ENCODE data around the gene C16orf74.

C16orf74 gene

DNA sequence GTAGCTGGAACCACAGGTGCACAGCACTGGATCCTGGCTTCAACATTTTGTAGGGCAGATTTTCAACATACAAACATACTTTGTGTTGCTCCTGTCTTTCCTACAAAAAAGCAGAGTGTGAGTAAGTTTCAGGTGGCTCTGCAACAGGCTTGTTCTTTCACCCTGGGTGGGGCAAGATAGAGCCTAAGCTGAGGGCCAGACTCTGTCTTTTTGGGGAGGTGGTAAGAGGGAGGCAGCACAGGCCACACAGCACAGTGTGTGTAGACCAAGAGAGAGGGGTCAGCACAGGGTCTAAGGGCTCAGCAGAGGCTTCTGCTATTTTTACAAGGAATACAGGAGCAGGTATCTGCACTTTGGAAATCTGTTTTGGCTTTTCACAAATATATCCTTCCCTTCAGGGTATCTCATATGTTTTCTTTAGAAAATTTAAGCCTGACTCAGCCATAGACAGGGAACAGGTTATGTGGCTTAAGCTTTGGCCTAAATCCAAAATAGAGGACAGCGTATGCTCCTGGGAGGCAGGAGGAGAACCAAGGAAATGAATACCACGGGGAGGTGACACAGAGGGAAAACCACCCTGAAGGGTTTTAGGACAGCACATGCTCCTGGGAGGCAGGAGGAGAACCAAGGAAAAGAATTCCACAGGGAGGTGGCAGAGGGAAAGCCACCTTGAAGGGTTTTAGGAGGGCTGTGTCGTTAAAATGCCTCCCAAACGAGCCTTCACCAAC, 26.9 kb upstream of the C16orf74 start:
- Histone ChIP-seq H2BK5ac (ENCODE audit: low read length) (no peak overlapping the region), H2BK15ac (ENCODE audit: low read length) (no peak overlapping the region), H3K27me3 (ENCODE audit: control insufficient read depth in 3 of 3, insufficient read depth in 3 of 3, low read depth in 1 of 3, low read length in 3 of 3) (no peaks in the 10 kb centered on the region), H3K4me1 (ENCODE audit: control insufficient read depth in 2 of 2, insufficient read depth in 1 of 2, low read depth in 1 of 2, low read length in 2 of 2) (no peaks in the 10 kb centered on the region), H2BK120ac (ENCODE audit: low read depth, low read length) (no peak overlapping the region), H3K4me3 (ENCODE audit: low read length in 2 of 2) (no peak overlapping the region), H4K91ac (ENCODE audit: low read depth, low read length, poor library complexity) (no peak overlapping the region), H3K4ac (ENCODE audit: low read length) (no peak overlapping the region), H4K8ac (ENCODE audit: low read depth, low read length) (no peak overlapping the region), H2BK12ac (ENCODE audit: low read length) (no peak overlapping the region), H3K23ac (ENCODE audit: low read depth, low read length, poor library complexity) (no peak overlapping the region), H3K14ac (ENCODE audit: low read length) (no peak overlapping the region), H3K36me3 (replicated peaks in 1 of 2; ENCODE audit: control insufficient read depth in 2 of 2, insufficient read depth in 2 of 2, low read length in 2 of 2) (peaks cover 27 to 62% of the 10 kb centered on the region in 2 donors), H3K18ac (ENCODE audit: low read length) (no peak overlapping the region), H3K27ac (replicated peaks; ENCODE audit: low read length) (no peak overlapping the region), H3K4me2 (ENCODE audit: insufficient read depth, low read length, poor library complexity, severe bottlenecking) (no peak overlapping the region), H2AFZ (ENCODE audit: low read length) (no peak overlapping the region), H3K9me3 (replicated peaks in 1 of 2; ENCODE audit: control insufficient read depth in 2 of 2, insufficient read depth in 1 of 2, low read depth in 1 of 2, low read length in 2 of 2) (no peaks in the 10 kb centered on the region), H2AK5ac (ENCODE audit: low read depth, low read length) (no peak overlapping the region), H3K9ac (ENCODE audit: low read depth, low read length, poor library complexity) (no peak overlapping the region), H3K79me1 (ENCODE audit: low read depth, low read length) (peaks cover 2% of the 10 kb centered on the region)
- DNase-seq (ENCODE audit: low spot score) = no peak
- WGBS, 2 donors (ENCODE audit: extremely low coverage in 2 of 2, insufficient read length in 2 of 2, insufficient replicate concordance in 1 of 2) = no CpG with 5 or more reads among the region's 4 CpGs

DNA sequence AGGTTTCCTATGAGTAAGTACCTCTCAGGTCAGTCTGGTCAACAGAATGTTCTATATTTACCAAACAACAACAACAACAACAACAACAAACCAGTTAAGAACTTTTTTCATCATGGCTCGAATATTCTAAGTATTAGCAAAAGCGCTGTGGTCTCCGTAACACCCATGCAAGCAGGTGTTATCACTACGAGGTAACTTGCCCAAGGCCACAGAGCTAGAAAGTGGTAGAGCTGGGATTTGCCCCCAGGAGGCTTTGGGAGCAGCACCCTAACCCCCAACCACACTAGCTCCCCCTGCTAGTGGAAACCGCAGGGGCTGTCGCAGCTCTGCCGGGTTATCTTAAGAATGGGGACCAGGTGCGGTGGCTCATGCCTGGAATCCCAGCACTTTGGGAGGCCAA, 23.9 kb upstream of the C16orf74 start:
- no peak overlapping the region for H3K4me2 ChIP-seq (ENCODE audit: insufficient read depth, low read length, poor library complexity, severe bottlenecking)
- no peak overlapping the region for H3K23ac ChIP-seq (ENCODE audit: low read depth, low read length, poor library complexity)
- H3K36me3 ChIP-seq (replicated peaks in 1 of 2; ENCODE audit: control insufficient read depth in 2 of 2, insufficient read depth in 2 of 2, low read length in 2 of 2) = peaks cover 15 to 35% of the 10 kb centered on the region in 2 donors
- no peak overlapping the region for H2BK12ac ChIP-seq (ENCODE audit: low read length)
- no peak overlapping the region for H3K18ac ChIP-seq (ENCODE audit: low read length)
- no peak for DNase-seq (ENCODE audit: low spot score)
- H2AK5ac ChIP-seq (ENCODE audit: low read depth, low read length) = no peak overlapping the region
- H2AFZ ChIP-seq (ENCODE audit: low read length) = no peak overlapping the region
- no peak overlapping the region for H4K91ac ChIP-seq (ENCODE audit: low read depth, low read length, poor library complexity)
- H2BK120ac ChIP-seq (ENCODE audit: low read depth, low read length) = no peak overlapping the region
- no CpG with 5 or more reads among the region's 8 CpGs for WGBS, 2 donors (ENCODE audit: extremely low coverage in 2 of 2, insufficient read length in 2 of 2, insufficient replicate concordance in 1 of 2)
- no peak overlapping the region for H2BK15ac ChIP-seq (ENCODE audit: low read length)
- H3K4me3 ChIP-seq (ENCODE audit: low read length in 2 of 2) = no peak overlapping the region
- no peak overlapping the region for H3K9ac ChIP-seq (ENCODE audit: low read depth, low read length, poor library complexity)
- no peak overlapping the region for H2BK5ac ChIP-seq (ENCODE audit: low read length)
- no peaks in the 10 kb centered on the region for H3K27me3 ChIP-seq (ENCODE audit: control insufficient read depth in 3 of 3, insufficient read depth in 3 of 3, low read depth in 1 of 3, low read length in 3 of 3)
- no peaks in the 10 kb centered on the region for H3K9me3 ChIP-seq (replicated peaks in 1 of 2; ENCODE audit: control insufficient read depth in 2 of 2, insufficient read depth in 1 of 2, low read depth in 1 of 2, low read length in 2 of 2)
- H3K4ac ChIP-seq (ENCODE audit: low read length) = no peak overlapping the region
- no peaks in the 10 kb centered on the region for H3K79me1 ChIP-seq (ENCODE audit: low read depth, low read length)
- H3K14ac ChIP-seq (ENCODE audit: low read length) = no peak overlapping the region
- H3K4me1 ChIP-seq (ENCODE audit: control insufficient read depth in 2 of 2, insufficient read depth in 1 of 2, low read depth in 1 of 2, low read length in 2 of 2) = no peaks in the 10 kb centered on the region
- H4K8ac ChIP-seq (ENCODE audit: low read depth, low read length) = no peak overlapping the region
- H3K27ac ChIP-seq (replicated peaks; ENCODE audit: low read length) = no peak overlapping the region

DNA sequence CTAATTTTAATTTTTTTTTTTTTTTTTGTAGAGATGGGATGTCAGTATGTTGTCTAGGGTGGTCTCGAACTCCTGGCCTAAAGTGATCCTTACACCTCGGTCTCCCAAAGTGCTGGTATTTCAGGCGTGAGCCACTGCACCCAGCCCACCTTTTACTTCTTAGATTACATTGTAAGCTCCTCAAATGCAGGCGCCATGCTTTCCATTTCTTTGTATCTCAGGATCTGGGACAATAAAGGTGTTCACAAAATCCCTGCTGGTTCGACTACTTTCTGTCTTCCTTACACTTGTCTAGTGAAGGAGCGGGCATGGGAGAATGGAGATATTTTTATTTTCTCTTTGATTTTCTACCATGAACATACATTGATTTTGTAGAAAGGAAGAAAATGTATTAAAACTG, 23.2 kb upstream of the C16orf74 start:
- H3K79me1 ChIP-seq (ENCODE audit: low read depth, low read length) = no peaks in the 10 kb centered on the region
- H2BK5ac ChIP-seq (ENCODE audit: low read length) = no peak overlapping the region
- no peak overlapping the region for H3K4me3 ChIP-seq (ENCODE audit: low read length in 2 of 2)
- no peak overlapping the region for H2AK5ac ChIP-seq (ENCODE audit: low read depth, low read length)
- no peak overlapping the region for H3K4ac ChIP-seq (ENCODE audit: low read length)
- H3K27ac ChIP-seq (replicated peaks; ENCODE audit: low read length) = no peak overlapping the region
- H2BK12ac ChIP-seq (ENCODE audit: low read length) = no peak overlapping the region
- no CpG with 5 or more reads among the region's 6 CpGs for WGBS, 2 donors (ENCODE audit: extremely low coverage in 2 of 2, insufficient read length in 2 of 2, insufficient replicate concordance in 1 of 2)
- no peaks in the 10 kb centered on the region for H3K27me3 ChIP-seq (ENCODE audit: control insufficient read depth in 3 of 3, insufficient read depth in 3 of 3, low read depth in 1 of 3, low read length in 3 of 3)
- no peaks in the 10 kb centered on the region for H3K9me3 ChIP-seq (replicated peaks in 1 of 2; ENCODE audit: control insufficient read depth in 2 of 2, insufficient read depth in 1 of 2, low read depth in 1 of 2, low read length in 2 of 2)
- no peak overlapping the region for H3K4me2 ChIP-seq (ENCODE audit: insufficient read depth, low read length, poor library complexity, severe bottlenecking)
- no peak overlapping the region for H3K23ac ChIP-seq (ENCODE audit: low read depth, low read length, poor library complexity)
- H3K36me3 ChIP-seq (replicated peaks in 1 of 2; ENCODE audit: control insufficient read depth in 2 of 2, insufficient read depth in 2 of 2, low read length in 2 of 2) = peaks cover 10 to 28% of the 10 kb centered on the region in 2 donors
- H3K4me1 ChIP-seq (ENCODE audit: control insufficient read depth in 2 of 2, insufficient read depth in 1 of 2, low read depth in 1 of 2, low read length in 2 of 2) = no peaks in the 10 kb centered on the region
- no peak overlapping the region for H3K9ac ChIP-seq (ENCODE audit: low read depth, low read length, poor library complexity)
- no peak overlapping the region for H2AFZ ChIP-seq (ENCODE audit: low read length)
- H4K8ac ChIP-seq (ENCODE audit: low read depth, low read length) = no peak overlapping the region
- no peak overlapping the region for H2BK15ac ChIP-seq (ENCODE audit: low read length)
- DNase-seq (ENCODE audit: low spot score) = no peak
- H4K91ac ChIP-seq (ENCODE audit: low read depth, low read length, poor library complexity) = no peak overlapping the region
- H2BK120ac ChIP-seq (ENCODE audit: low read depth, low read length) = no peak overlapping the region
- H3K14ac ChIP-seq (ENCODE audit: low read length) = no peak overlapping the region
- H3K18ac ChIP-seq (ENCODE audit: low read length) = no peak overlapping the region

DNA sequence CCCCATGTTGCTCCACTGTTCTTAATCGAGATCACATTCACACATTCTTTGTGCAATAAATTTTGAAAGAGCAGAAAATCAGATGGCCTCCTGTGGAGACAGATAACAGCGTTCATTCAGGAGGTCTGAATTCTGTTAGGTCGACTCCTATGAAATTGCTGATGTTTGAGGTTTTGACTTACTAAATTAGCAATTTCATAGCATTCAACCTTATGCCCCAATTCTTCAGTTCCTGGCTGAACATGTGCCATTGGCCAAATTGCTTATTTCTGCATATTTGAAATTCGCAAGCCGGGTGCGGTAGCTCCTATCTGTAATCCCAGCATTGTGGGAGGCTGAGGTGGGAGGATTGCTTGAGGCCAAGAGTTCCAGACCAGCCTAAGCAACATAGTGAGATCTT, 22.1 kb upstream of the C16orf74 start:
- Histone ChIP-seq H3K4me1 (ENCODE audit: control insufficient read depth in 2 of 2, insufficient read depth in 1 of 2, low read depth in 1 of 2, low read length in 2 of 2) (peaks cover 0 to 5% of the 10 kb centered on the region in 2 donors), H3K9ac (ENCODE audit: low read depth, low read length, poor library complexity) (no peak overlapping the region), H3K14ac (ENCODE audit: low read length) (no peak overlapping the region), H2BK5ac (ENCODE audit: low read length) (no peak overlapping the region), H2AFZ (ENCODE audit: low read length) (no peak overlapping the region), H3K9me3 (replicated peaks in 1 of 2; ENCODE audit: control insufficient read depth in 2 of 2, insufficient read depth in 1 of 2, low read depth in 1 of 2, low read length in 2 of 2) (no peaks in the 10 kb centered on the region), H3K4me3 (ENCODE audit: low read length in 2 of 2) (no peak overlapping the region), H3K79me1 (ENCODE audit: low read depth, low read length) (no peaks in the 10 kb centered on the region), H2AK5ac (ENCODE audit: low read depth, low read length) (no peak overlapping the region), H2BK120ac (ENCODE audit: low read depth, low read length) (no peak overlapping the region), H3K18ac (ENCODE audit: low read length) (no peak overlapping the region), H3K23ac (ENCODE audit: low read depth, low read length, poor library complexity) (no peak overlapping the region), H4K8ac (ENCODE audit: low read depth, low read length) (no peak overlapping the region), H4K91ac (ENCODE audit: low read depth, low read length, poor library complexity) (no peak overlapping the region), H3K4ac (ENCODE audit: low read length) (no peak overlapping the region), H3K4me2 (ENCODE audit: insufficient read depth, low read length, poor library complexity, severe bottlenecking) (no peak overlapping the region), H3K36me3 (replicated peaks in 1 of 2; ENCODE audit: control insufficient read depth in 2 of 2, insufficient read depth in 2 of 2, low read length in 2 of 2) (peaks cover 4 to 17% of the 10 kb centered on the region in 2 donors), H2BK12ac (ENCODE audit: low read length) (no peak overlapping the region), H3K27me3 (ENCODE audit: control insufficient read depth in 3 of 3, insufficient read depth in 3 of 3, low read depth in 1 of 3, low read length in 3 of 3) (no peaks in the 10 kb centered on the region), H3K27ac (replicated peaks; ENCODE audit: low read length) (no peak overlapping the region), H2BK15ac (ENCODE audit: low read length) (no peak overlapping the region)
- WGBS, 2 donors (ENCODE audit: extremely low coverage in 2 of 2, insufficient read length in 2 of 2, insufficient replicate concordance in 1 of 2) = no CpG with 5 or more reads among the region's 6 CpGs
- no peak for DNase-seq (ENCODE audit: low spot score)
